ENCODE results near the gene WNT6. TPM values are rescaled to one million over a fixed set of nuclear protein-coding genes. Genes with fewer than 3 reads are reported as not detected.

WNT6 gene
- total RNA-seq, 1 donor from 2014 or later, result 0.64 TPM

GRCh38 chr2:218813771-218814460, 45.7 kb upstream of the WNT6 start:
- peaks cover 15% of the 10 kb centered on the region for H3K27me3 Mint-ChIP-seq (ENCODE audit: unreplicated experiment)
- H3K9me3 Mint-ChIP-seq (ENCODE audit: unreplicated experiment), result no peaks in the 10 kb centered on the region
- H3K4me1 Mint-ChIP-seq (ENCODE audit: unreplicated experiment), result no peaks in the 10 kb centered on the region
- no peak overlapping the region for H3K4me3 Mint-ChIP-seq (ENCODE audit: unreplicated experiment)
- peaks cover 9% of the 10 kb centered on the region for H3K36me3 Mint-ChIP-seq (ENCODE audit: unreplicated experiment)
- peak; percentile 73 for DNase-seq (ENCODE audit: extremely low spot score, unreplicated experiment)
- TF ChIP-seq, protein P1, sequence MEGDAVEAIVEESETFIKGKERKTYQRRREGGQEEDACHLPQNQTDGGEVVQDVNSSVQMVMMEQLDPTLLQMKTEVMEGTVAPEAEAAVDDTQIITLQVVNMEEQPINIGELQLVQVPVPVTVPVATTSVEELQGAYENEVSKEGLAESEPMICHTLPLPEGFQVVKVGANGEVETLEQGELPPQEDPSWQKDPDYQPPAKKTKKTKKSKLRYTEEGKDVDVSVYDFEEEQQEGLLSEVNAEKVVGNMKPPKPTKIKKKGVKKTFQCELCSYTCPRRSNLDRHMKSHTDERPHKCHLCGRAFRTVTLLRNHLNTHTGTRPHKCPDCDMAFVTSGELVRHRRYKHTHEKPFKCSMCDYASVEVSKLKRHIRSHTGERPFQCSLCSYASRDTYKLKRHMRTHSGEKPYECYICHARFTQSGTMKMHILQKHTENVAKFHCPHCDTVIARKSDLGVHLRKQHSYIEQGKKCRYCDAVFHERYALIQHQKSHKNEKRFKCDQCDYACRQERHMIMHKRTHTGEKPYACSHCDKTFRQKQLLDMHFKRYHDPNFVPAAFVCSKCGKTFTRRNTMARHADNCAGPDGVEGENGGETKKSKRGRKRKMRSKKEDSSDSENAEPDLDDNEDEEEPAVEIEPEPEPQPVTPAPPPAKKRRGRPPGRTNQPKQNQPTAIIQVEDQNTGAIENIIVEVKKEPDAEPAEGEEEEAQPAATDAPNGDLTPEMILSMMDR (IDR thresholded peaks at IDR 0.05), result no peak
- no peak overlapping the region for H3K27ac Mint-ChIP-seq (ENCODE audit: unreplicated experiment)

DNA sequence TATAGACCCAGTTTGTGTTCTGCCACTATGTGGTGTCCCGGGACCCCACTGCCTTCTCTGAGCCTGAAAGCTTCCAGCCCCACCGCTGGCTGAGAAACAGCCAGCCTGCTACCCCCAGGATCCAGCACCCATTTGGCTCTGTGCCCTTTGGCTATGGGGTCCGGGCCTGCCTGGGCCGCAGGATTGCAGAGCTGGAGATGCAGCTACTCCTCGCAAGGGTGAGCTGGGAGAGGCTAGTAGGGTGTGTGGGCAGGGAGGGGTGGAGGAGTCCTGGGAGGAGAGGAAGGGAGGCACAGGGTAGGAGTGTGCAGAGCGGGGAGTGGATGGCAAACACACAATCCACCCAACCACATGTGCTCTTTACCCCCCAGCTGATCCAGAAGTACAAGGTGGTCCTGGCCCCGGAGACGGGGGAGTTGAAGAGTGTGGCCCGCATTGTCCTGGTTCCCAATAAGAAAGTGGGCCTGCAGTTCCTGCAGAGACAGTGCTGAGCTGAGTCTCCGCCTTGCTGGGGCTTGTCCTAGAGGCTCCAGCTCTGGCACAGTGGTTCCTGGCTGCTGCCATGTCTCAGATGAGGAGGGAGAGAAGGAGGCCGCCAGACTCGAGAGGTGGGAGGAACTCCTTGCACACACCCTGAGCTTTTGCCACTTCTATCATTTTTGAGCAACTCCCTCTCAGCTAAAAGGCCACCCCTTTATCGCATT, 44.9 kb upstream of the WNT6 start:
- Mint-ChIP-seq H3K4me3 (ENCODE audit: unreplicated experiment) (no peak overlapping the region), H3K4me1 (ENCODE audit: unreplicated experiment) (no peaks in the 10 kb centered on the region), H3K36me3 (ENCODE audit: unreplicated experiment) (peaks cover 9% of the 10 kb centered on the region), H3K27me3 (ENCODE audit: unreplicated experiment) (peaks cover 9% of the 10 kb centered on the region), H3K27ac (ENCODE audit: unreplicated experiment) (no peak overlapping the region), H3K9me3 (ENCODE audit: unreplicated experiment) (no peaks in the 10 kb centered on the region)
- DNase-seq (ENCODE audit: extremely low spot score, unreplicated experiment), result no peak
- TF ChIP-seq, protein P1 (IDR thresholded peaks at IDR 0.05), result no peak

DNA sequence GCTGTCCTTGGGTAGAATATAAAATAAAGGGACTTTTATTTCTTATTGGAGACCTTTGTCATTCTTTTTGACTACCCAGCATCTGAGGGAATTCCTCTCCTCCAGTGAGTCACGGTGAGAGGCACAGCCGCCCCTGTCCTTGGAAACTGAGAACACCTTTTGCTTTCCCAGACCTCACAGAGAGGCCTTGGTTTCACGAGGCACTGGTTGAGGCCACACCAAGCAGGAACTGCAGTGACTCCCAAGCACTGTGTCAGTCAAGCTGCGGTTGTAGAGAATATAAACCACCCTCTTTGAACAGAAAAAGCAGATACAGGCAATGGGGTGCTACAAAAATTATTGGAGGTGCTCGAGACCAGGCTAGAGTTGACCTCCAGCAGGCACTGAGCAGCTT, 44.4 kb upstream of the WNT6 start:
- DNase-seq (ENCODE audit: extremely low spot score, unreplicated experiment), result no peak

DNA sequence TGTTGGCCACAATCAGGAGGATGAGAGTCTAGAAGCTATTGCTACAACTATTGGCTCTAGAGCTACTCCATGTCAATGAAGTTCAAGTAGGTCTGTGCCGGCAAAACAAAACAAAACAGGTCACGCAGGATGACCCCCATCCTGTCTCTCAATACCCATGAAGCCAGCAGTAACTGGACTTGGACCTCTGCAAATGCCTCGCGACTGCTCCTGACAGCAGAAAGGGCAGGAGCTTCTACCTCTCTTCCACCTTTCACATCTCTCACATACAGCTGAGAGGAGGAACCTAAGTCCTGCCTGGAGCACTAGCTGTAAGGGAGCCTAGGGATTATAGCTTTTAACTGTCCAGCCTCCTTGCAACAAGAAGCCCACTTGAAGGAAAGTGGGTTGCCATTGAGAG, 44.0 kb upstream of the WNT6 start:
- no peak for DNase-seq (ENCODE audit: extremely low spot score, unreplicated experiment)
- Mint-ChIP-seq H3K27me3 (ENCODE audit: unreplicated experiment) (peaks cover 9% of the 10 kb centered on the region), H3K4me3 (ENCODE audit: unreplicated experiment) (no peak overlapping the region), H3K36me3 (ENCODE audit: unreplicated experiment) (peaks cover 9% of the 10 kb centered on the region), H3K9me3 (ENCODE audit: unreplicated experiment) (no peaks in the 10 kb centered on the region), H3K27ac (ENCODE audit: unreplicated experiment) (no peak overlapping the region), H3K4me1 (ENCODE audit: unreplicated experiment) (no peaks in the 10 kb centered on the region)
- TF ChIP-seq, protein P1 (IDR thresholded peaks at IDR 0.05), result no peak

More for the DNA sequence above, 44.4 kb upstream of the WNT6 start:
- Mint-ChIP-seq H3K36me3 (ENCODE audit: unreplicated experiment) (peaks cover 9% of the 10 kb centered on the region), H3K4me1 (ENCODE audit: unreplicated experiment) (no peaks in the 10 kb centered on the region), H3K4me3 (ENCODE audit: unreplicated experiment) (no peak overlapping the region), H3K27me3 (ENCODE audit: unreplicated experiment) (peaks cover 9% of the 10 kb centered on the region), H3K9me3 (ENCODE audit: unreplicated experiment) (no peaks in the 10 kb centered on the region), H3K27ac (ENCODE audit: unreplicated experiment) (no peak overlapping the region)
- TF ChIP-seq, protein P1 (IDR thresholded peaks at IDR 0.05), result no peak

GRCh38 chr2:218816561-218817011, 43.0 kb upstream of the WNT6 start:
- Mint-ChIP-seq H3K27ac (ENCODE audit: unreplicated experiment) (no peak overlapping the region), H3K36me3 (ENCODE audit: unreplicated experiment) (peaks cover 9% of the 10 kb centered on the region)
- DNase-seq (ENCODE audit: extremely low spot score, unreplicated experiment), result peak; percentile 46

More at GRCh38 chr2:218816561-218817011, 43.0 kb upstream of the WNT6 start:
- Mint-ChIP-seq H3K4me1 (ENCODE audit: unreplicated experiment) (no peaks in the 10 kb centered on the region), H3K9me3 (ENCODE audit: unreplicated experiment) (no peaks in the 10 kb centered on the region), H3K4me3 (ENCODE audit: unreplicated experiment) (no peak overlapping the region), H3K27me3 (ENCODE audit: unreplicated experiment) (peaks cover 14% of the 10 kb centered on the region)
- TF ChIP-seq, protein P1 (IDR thresholded peaks at IDR 0.05), result no peak

All from osteocyte (in vitro differentiated cells).